Brain microvascular endothelial cell (primary cell): ENCODE data around the gene RAB35.

Experiments
- DNase-seq: peaks from one replicate; pipeline ENCODE4 v3.0.0-alpha.2; 2020
- H3K27ac ChIP-seq: fragments of 250-450 bp; sonication (Bioruptor Pico); 2 replicates; pipeline ENCODE4 v1.5.1; 2020; ENCODE audit warnings: mild to moderate bottlenecking, moderate library complexity
- H3K27me3 ChIP-seq: fragments of 250-450 bp; sonication (Bioruptor Pico); replicated peaks from 2 replicates; pipeline ENCODE4 v1.5.1; 2020; ENCODE audit warnings: mild to moderate bottlenecking
- H3K36me3 ChIP-seq: fragments of 250-450 bp; sonication (Bioruptor Pico); replicated peaks from 2 replicates; pipeline ENCODE4 v1.5.1; 2020; ENCODE audit warnings: mild to moderate bottlenecking
- H3K4me3 ChIP-seq: 2 replicates; pipeline ENCODE4 v1.5.1; 2011; ENCODE audit warnings: low read depth, mild to moderate bottlenecking, control low read depth, low read length, moderate library complexity
- in situ Hi-C: cut with HindIII; loops from 2 replicates; pipeline ENCODE4 v1.10.0; 2017; ENCODE audit warnings: low sequenced_read_pairs, low pct_ligation_motif_present
- TF ChIP-seq, protein P1 (sequence below): IDR thresholded peaks from 2 replicates; pipeline ENCODE4 v1.5.1; 2011; ENCODE audit warnings: low read depth, mild to moderate bottlenecking, moderate library complexity, low read length, control low read depth, inconsistent platforms; ENCODE audit errors: missing control alignments

RAB35 gene

DNA sequence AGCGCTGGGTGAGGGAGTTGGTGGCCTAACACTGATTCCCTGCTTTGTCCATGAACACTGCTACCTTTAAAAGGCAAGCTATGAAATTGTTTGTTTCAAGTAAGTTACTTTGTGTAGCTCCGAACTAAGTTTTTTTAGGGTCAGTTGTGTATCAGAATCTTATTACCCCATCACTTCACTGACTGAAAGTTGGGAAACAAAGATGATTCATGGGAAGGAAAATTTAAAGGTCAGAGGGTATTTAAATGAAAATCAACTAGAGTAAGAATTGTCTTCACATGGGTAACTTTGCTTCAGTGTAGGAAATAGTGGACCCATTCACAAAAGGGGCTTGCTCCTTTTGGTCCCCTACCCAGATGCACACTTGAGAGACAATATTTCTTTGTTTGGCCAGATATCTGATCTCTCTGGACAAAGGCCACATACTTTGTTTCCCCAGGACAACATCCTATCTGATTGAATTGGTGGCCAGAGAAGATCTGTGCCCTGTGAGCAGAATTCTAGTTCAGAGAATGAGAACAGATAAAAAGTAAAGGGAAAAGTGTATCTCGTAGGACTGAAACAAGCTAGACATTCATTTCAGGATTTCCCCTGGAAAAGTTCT, 53.5 kb downstream of the RAB35 start:
- in situ Hi-C loops: no loop called here
- TF ChIP-seq, protein P1, sequence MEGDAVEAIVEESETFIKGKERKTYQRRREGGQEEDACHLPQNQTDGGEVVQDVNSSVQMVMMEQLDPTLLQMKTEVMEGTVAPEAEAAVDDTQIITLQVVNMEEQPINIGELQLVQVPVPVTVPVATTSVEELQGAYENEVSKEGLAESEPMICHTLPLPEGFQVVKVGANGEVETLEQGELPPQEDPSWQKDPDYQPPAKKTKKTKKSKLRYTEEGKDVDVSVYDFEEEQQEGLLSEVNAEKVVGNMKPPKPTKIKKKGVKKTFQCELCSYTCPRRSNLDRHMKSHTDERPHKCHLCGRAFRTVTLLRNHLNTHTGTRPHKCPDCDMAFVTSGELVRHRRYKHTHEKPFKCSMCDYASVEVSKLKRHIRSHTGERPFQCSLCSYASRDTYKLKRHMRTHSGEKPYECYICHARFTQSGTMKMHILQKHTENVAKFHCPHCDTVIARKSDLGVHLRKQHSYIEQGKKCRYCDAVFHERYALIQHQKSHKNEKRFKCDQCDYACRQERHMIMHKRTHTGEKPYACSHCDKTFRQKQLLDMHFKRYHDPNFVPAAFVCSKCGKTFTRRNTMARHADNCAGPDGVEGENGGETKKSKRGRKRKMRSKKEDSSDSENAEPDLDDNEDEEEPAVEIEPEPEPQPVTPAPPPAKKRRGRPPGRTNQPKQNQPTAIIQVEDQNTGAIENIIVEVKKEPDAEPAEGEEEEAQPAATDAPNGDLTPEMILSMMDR: no peak

DNA sequence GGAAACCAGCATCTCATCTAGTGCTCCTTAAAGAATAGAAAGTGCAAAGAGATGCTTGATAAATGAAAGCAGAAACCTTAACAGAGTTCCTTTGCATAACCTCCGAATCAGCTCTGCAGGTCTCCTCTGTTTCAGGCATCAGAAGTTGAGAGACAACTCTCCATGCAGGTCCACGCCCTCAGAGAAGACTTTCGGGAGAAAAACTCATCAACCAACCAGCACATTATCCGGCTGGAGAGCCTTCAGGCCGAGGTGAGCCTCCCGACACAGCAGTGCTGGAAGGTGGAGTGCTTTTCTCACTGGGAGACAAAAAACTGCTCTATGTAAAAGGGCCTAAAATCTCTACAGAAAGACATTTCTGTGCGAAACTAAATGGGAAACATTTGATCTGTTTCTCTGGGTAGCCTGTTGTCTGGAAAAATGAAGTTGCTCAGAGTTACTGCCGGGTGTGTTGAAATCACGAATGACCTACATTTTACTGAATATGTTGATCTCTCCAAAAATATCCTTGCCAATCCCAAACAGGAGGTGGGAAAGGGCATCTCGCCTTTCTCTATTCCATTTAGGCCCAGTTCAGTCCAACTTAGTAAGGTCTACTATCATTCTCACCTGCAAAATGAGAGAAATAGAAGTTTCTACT, 54.9 kb downstream of the RAB35 start:
- H3K27ac ChIP-seq: no peak overlapping the region
- peaks cover 6% of the 10 kb centered on the region for H3K27me3 ChIP-seq
- in situ Hi-C loops: no loop called here
- no peak for DNase-seq
- H3K36me3 ChIP-seq: no peaks in the 10 kb centered on the region
- TF ChIP-seq, protein P1: no peak
- H3K4me3 ChIP-seq: no peak overlapping the region

More for the DNA sequence above, 53.5 kb downstream of the RAB35 start:
- no peaks in the 10 kb centered on the region for H3K36me3 ChIP-seq
- no peak for DNase-seq
- H3K27ac ChIP-seq: no peak overlapping the region
- H3K27me3 ChIP-seq: peaks cover 7% of the 10 kb centered on the region
- H3K4me3 ChIP-seq: no peak overlapping the region

- no peak overlapping the region for H3K4me3 ChIP-seq
- H3K27me3 ChIP-seq: peaks cover 5% of the 10 kb centered on the region
- H3K27ac ChIP-seq: no peak overlapping the region
- in situ Hi-C loops: no loop called here
- no peaks in the 10 kb centered on the region for H3K36me3 ChIP-seq
- TF ChIP-seq, protein P1: no peak
- DNase-seq: no peak
These were observed 55.8 kb downstream of the RAB35 start for GRCh38 chr12:120060717-120061116.

- in situ Hi-C loops: no loop called here
- Histone ChIP-seq H3K4me3 (no peak overlapping the region), H3K27ac (no peak overlapping the region), H3K27me3 (peaks cover 5% of the 10 kb centered on the region), H3K36me3 (no peaks in the 10 kb centered on the region)
- no peak for DNase-seq
- TF ChIP-seq, protein P1: no peak
These were observed 56.4 kb downstream of the RAB35 start for GRCh38 chr12:120060196-120060595.

GRCh38 chr12:120056739-120057138, 59.8 kb downstream of the RAB35 start:
- Histone ChIP-seq H3K36me3 (no peaks in the 10 kb centered on the region), H3K4me3 (no peak overlapping the region), H3K27me3 (peaks cover 2% of the 10 kb centered on the region), H3K27ac (no peak overlapping the region)
- in situ Hi-C loops: no loop called here
- no peak for DNase-seq
- TF ChIP-seq, protein P1: no peak
